HG03439 (cell line): ENCODE data around the gene MAST2.
"Not testable (repeated sequence)": the region's sequence is repeated elsewhere in the genome, so short reads cannot be mapped to it uniquely, and the experiment has no call there.

Experiments
- ATAC-seq: cut with Tn5 transposase; IDR thresholded peaks from one replicate; pipeline ENCODE4 v1.9.1; 2021; ENCODE audit warnings: mild to moderate bottlenecking, moderate library complexity; ENCODE audit not compliant: unreplicated experiment

Gene MAST2

GRCh38 chr1:45857101-45857700 is 53.8 kb downstream of the MAST2 start:
- ATAC-seq, result no peak

- ATAC-seq, result not testable (repeated sequence)
Observed at GRCh38 chr1:45857755-45858492, 54.5 kb downstream of the MAST2 start.

GRCh38 chr1:45859221-45859620 is 55.8 kb downstream of the MAST2 start:
- no peak for ATAC-seq

- no peak for ATAC-seq
Observed at GRCh38 chr1:45862008-45862407, 58.6 kb downstream of the MAST2 start.

GRCh38 chr1:45863218-45863617 is 59.8 kb downstream of the MAST2 start:
- ATAC-seq, result no peak

GRCh38 chr1:45864167-45865106 is 61.0 kb downstream of the MAST2 start:
- ATAC-seq, result no peak

GRCh38 chr1:45867697-45868348 is 64.4 kb downstream of the MAST2 start:
- no peak for ATAC-seq

- no peak for ATAC-seq
Observed at GRCh38 chr1:45868861-45869260, 65.4 kb downstream of the MAST2 start.

- ATAC-seq, result no peak
Observed at GRCh38 chr1:45870500-45870899, 67.1 kb downstream of the MAST2 start.

GRCh38 chr1:45872173-45872801 is 68.9 kb downstream of the MAST2 start:
- ATAC-seq, result not testable (repeated sequence)

- no peak for ATAC-seq
Observed at GRCh38 chr1:45876000-45876617, 72.7 kb downstream of the MAST2 start.

- no peak for ATAC-seq
Observed at GRCh38 chr1:45877264-45877663, 73.9 kb downstream of the MAST2 start.

GRCh38 chr1:45879885-45880598 is 76.6 kb downstream of the MAST2 start:
- ATAC-seq, result no peak

- ATAC-seq, result no peak
Observed at GRCh38 chr1:45880930-45881329, 77.5 kb downstream of the MAST2 start.

- ATAC-seq, result no peak
Observed at GRCh38 chr1:45883658-45884057, 80.2 kb downstream of the MAST2 start.

GRCh38 chr1:45884700-45885099 is 81.3 kb downstream of the MAST2 start:
- ATAC-seq, result no peak

- no peak for ATAC-seq
Observed at GRCh38 chr1:45886229-45886628, 82.8 kb downstream of the MAST2 start.

- ATAC-seq, result no peak
Observed at GRCh38 chr1:45887156-45887842, 83.9 kb downstream of the MAST2 start.

- no peak for ATAC-seq
Observed at GRCh38 chr1:45890078-45890477, 86.7 kb downstream of the MAST2 start.
